OCI-LY3 (cell line): ENCODE measurements around the gene CDH4.

Source experiments
- H2AFZ ChIP-seq: fragments of 200-600, 300-600 bp; shearing (Covaris generic); 2 replicates; pipeline ENCODE4 v1.6.0; 2014; ENCODE audit warnings: antibody characterized with exemption, low read depth, low read length
- H3K27ac ChIP-seq: fragments of 200-600, 300-600 bp; sonication (generic); 2 replicates; pipeline ENCODE4 v1.5.1; 2014; ENCODE audit warnings: mild to moderate bottlenecking, low read length, moderate library complexity, mixed read lengths
- H3K27me3 ChIP-seq: fragments of 200-600, 300-600 bp; sonication (generic); 2 replicates; pipeline ENCODE4 v1.6.1; 2014; ENCODE audit warnings: low read depth, low read length, mixed read lengths
- H3K36me3 ChIP-seq: fragments of 200-600, 300-600 bp; sonication (generic); replicated peaks from 2 replicates; pipeline ENCODE3; 2014; ENCODE audit warnings: low read depth, low read length, mixed read lengths
- H3K4me1 ChIP-seq: fragments of 300-600, 200-600 bp; sonication (generic); 2 replicates; pipeline ENCODE4 v1.6.1; 2014; ENCODE audit warnings: low read length, mixed read lengths
- H3K4me2 ChIP-seq: fragments of 200-600, 300-600 bp; sonication (generic); 2 replicates; pipeline ENCODE4 v1.6.1; 2014; ENCODE audit warnings: low read length, mixed read lengths
- H3K4me3 ChIP-seq: fragments of 300-600, 200-600 bp; sonication (generic); 2 replicates; pipeline ENCODE4 v1.5.1; 2014; ENCODE audit warnings: antibody characterized with exemption, mild to moderate bottlenecking, low read length, moderate library complexity
- H3K79me2 ChIP-seq: fragments of 300-600, 200-600 bp; shearing (Covaris generic); 2 replicates; pipeline ENCODE4 v1.6.1; 2014; ENCODE audit warnings: mild to moderate bottlenecking, low read length, mixed read lengths
- H3K9ac ChIP-seq: fragments of 300-600, 200-600 bp; shearing (Covaris generic); 2 replicates; pipeline ENCODE4 v1.6.0; 2014; ENCODE audit warnings: mild to moderate bottlenecking, low read length, moderate library complexity
- H3K9me3 ChIP-seq: fragments of 200-600, 300-600 bp; shearing (Covaris generic); 2 replicates; pipeline ENCODE4 v1.6.1; 2014; ENCODE audit warnings: low read length, mixed read lengths; ENCODE audit not compliant: insufficient read depth
- H4K20me1 ChIP-seq: fragments of 200-600, 300-600 bp; sonication (generic); 2 replicates; pipeline ENCODE4 v1.6.1; 2016; ENCODE audit warnings: low read length, mixed read lengths; ENCODE audit not compliant: insufficient read depth
- CTCF ChIP-seq: fragments of 200-600, 300-600 bp; sonication (generic); IDR thresholded peaks from 2 replicates; pipeline ENCODE4 v1.5.1; 2014; ENCODE audit warnings: antibody characterized with exemption, low read length, low read depth
- EZH2phosphoT487 ChIP-seq: fragments of 200-600 bp; shearing (Covaris generic); IDR thresholded peaks from 2 replicates; pipeline ENCODE4 v1.6.1; 2018; ENCODE audit warnings: antibody characterized with exemption, mixed run types, low read depth

Gene CDH4

GRCh38 chr20:61635721-61636455 is 383.8 kb downstream of the CDH4 start:
- H3K9ac ChIP-seq = no peak overlapping the region
- no peaks in the 10 kb centered on the region for H3K36me3 ChIP-seq
- no peak overlapping the region for H3K27ac ChIP-seq
- no peak overlapping the region for H3K4me3 ChIP-seq
- no peak overlapping the region for H2AFZ ChIP-seq
- no peaks in the 10 kb centered on the region for H3K4me1 ChIP-seq
- TF ChIP-seq CTCF = no peak
- no peak for TF ChIP-seq EZH2phosphoT487
- H3K79me2 ChIP-seq = no peaks in the 10 kb centered on the region
- H4K20me1 ChIP-seq = no peaks in the 10 kb centered on the region
- no peak overlapping the region for H3K4me2 ChIP-seq
- no peaks in the 10 kb centered on the region for H3K27me3 ChIP-seq
- no peaks in the 10 kb centered on the region for H3K9me3 ChIP-seq

- Histone ChIP-seq H3K9ac (no peak overlapping the region), H3K4me2 (no peak overlapping the region), H4K20me1 (no peaks in the 10 kb centered on the region), H3K79me2 (no peaks in the 10 kb centered on the region), H3K27me3 (no peaks in the 10 kb centered on the region), H3K27ac (no peak overlapping the region), H3K36me3 (no peaks in the 10 kb centered on the region), H3K4me1 (no peaks in the 10 kb centered on the region), H3K9me3 (no peaks in the 10 kb centered on the region), H3K4me3 (no peak overlapping the region), H2AFZ (no peak overlapping the region)
- no peak for TF ChIP-seq EZH2phosphoT487
- TF ChIP-seq CTCF = no peak
Observed at GRCh38 chr20:61636531-61637116, 384.6 kb downstream of the CDH4 start.

- Histone ChIP-seq H3K27ac (no peak overlapping the region), H3K4me3 (no peak overlapping the region), H2AFZ (no peak overlapping the region), H3K4me1 (no peaks in the 10 kb centered on the region), H3K79me2 (no peaks in the 10 kb centered on the region), H3K4me2 (no peak overlapping the region), H4K20me1 (no peaks in the 10 kb centered on the region), H3K9ac (no peak overlapping the region), H3K36me3 (no peaks in the 10 kb centered on the region), H3K27me3 (no peaks in the 10 kb centered on the region), H3K9me3 (no peaks in the 10 kb centered on the region)
- no peak for TF ChIP-seq CTCF
- TF ChIP-seq EZH2phosphoT487 = no peak
Observed at GRCh38 chr20:61638802-61639585, 386.9 kb downstream of the CDH4 start.
